HCT116 (cell line): ENCODE measurements around the gene PROKR2. TPM values are rescaled to one million over a fixed set of nuclear protein-coding genes. Genes with fewer than 3 reads are reported as not detected.

Experiments used
- ATAC-seq: fragments of 200-7000 bp; cut with Tn5 transposase; 2 replicates; pipeline ENCODE4 v1.9.1; 2020; ENCODE audit warnings: mild to moderate bottlenecking, moderate library complexity
- BruUV-seq: library from RNA; stranded (reverse); fragments of 400-500 nt; replicated peaks from 2 replicates; lab custom pipeline; 2021; lab: Mats Ljungman, UMichigan
- CTCF ChIA-PET: fragments of 300-600 bp; sonication (Branson Sonifier 250); formaldehyde crosslinking; loops from one replicate; lab custom pipeline; 2021; ENCODE audit warnings: antibody characterized with exemption; lab: Charles Lee
- POLR2A ChIA-PET: fragments of 300-600, 350-600 bp; sonication (Branson Sonifier 250); formaldehyde crosslinking; loops from one replicate; lab custom pipeline; 2021; ENCODE audit warnings: antibody characterized with exemption; lab: Charles Lee
- RAD21 ChIA-PET, 2 experiments: fragments of 300-600 bp; sonication (Branson Sonifier 250); formaldehyde crosslinking; loops; one replicate each; lab custom pipeline; 2023; ENCODE audit warnings: low total read pairs in 2 of 2; ENCODE audit not compliant: uncharacterized antibody in 2 of 2, unreplicated experiment in 2 of 2, low non-redundant PET in 1 of 2; lab: Charles Lee
- DNase-seq: peaks from one replicate; pipeline ENCODE4 v3.0.0-alpha.2; 2010; ENCODE audit warnings: low read depth, low spot score
- H2AFZ ChIP-seq: fragments of 200-600 bp; shearing (Covaris generic), sonication (generic); 2 replicates; pipeline ENCODE4 v1.6.1; 2017; ENCODE audit warnings: low read depth, mixed run types, mixed read lengths, antibody characterized with exemption, low read length; ENCODE audit not compliant: poor library complexity, severe bottlenecking
- H3K27ac ChIP-seq: 2 replicates; pipeline ENCODE4 v1.5.1; 2012; ENCODE audit warnings: low read depth, low read length
- H3K27me3 ChIP-seq: fragments of 200-600 bp; sonication (generic); 2 replicates; pipeline ENCODE4 v1.6.1; 2016; ENCODE audit warnings: mixed run types, low read length, mixed read lengths; ENCODE audit not compliant: insufficient read depth
- H3K36me3 ChIP-seq, 2 experiments: fragments of 200-500 bp in 1 of 2; fragments of 200-600 bp in 1 of 2; sonication (Bioruptor generic) in 1 of 2; sonication (generic) in 1 of 2; 2 replicates each; pipeline versions ENCODE4 v1.5.1 to v1.6.1; 2014 to 2016; ENCODE audit warnings: low read length in 2 of 2, inconsistent platforms in 1 of 2, mixed read lengths in 1 of 2, mixed run types in 1 of 2; ENCODE audit not compliant: insufficient read depth in 2 of 2, control insufficient read depth in 1 of 2
- H3K4me1 ChIP-seq, 2 experiments: fragments of 200-600 bp in 1 of 2; sonication (generic) in 1 of 2; 2 replicates each; pipeline versions ENCODE4 v1.5.1 to v1.6.1; 2012 to 2017; ENCODE audit warnings: low read length in 2 of 2, inconsistent platforms in 1 of 2, mild to moderate bottlenecking in 1 of 2, mixed read lengths in 1 of 2, mixed run types in 1 of 2, moderate library complexity in 1 of 2; ENCODE audit not compliant: insufficient read depth in 2 of 2, control insufficient read depth in 1 of 2
- H3K4me2 ChIP-seq: fragments of 200-600 bp; sonication (generic); 2 replicates; pipeline ENCODE4 v1.6.1; 2017; ENCODE audit warnings: mixed run types, low read length, mixed read lengths
- H3K4me3 ChIP-seq, 2 experiments: fragments of 200-600 bp in 1 of 2; sonication (generic) in 1 of 2; replicated peaks in 1 of 2; 2 replicates each; pipeline ENCODE4 v1.5.1; 2011 to 2016; ENCODE audit warnings: low read length in 2 of 2, control low read depth in 1 of 2, low read depth in 1 of 2, mild to moderate bottlenecking in 1 of 2, mixed read lengths in 1 of 2, mixed run types in 1 of 2
- H3K79me2 ChIP-seq: fragments of 200-600 bp; sonication (generic); 2 replicates; pipeline ENCODE4 v1.6.1; 2017; ENCODE audit warnings: mild to moderate bottlenecking, mixed run types, low read length, moderate library complexity, mixed read lengths; ENCODE audit not compliant: insufficient read depth
- H3K9ac ChIP-seq: fragments of 200-600 bp; sonication (generic); 2 replicates; pipeline ENCODE4 v1.6.1; 2016; ENCODE audit warnings: low read length, mixed read lengths
- H3K9me2 ChIP-seq: fragments of 200-600 bp; sonication (generic), shearing (Covaris generic); 2 replicates; pipeline ENCODE4 v1.6.1; 2017; ENCODE audit warnings: mixed run types, mild to moderate bottlenecking, moderate library complexity; ENCODE audit not compliant: insufficient read depth
- H3K9me3 ChIP-seq, 2 experiments: fragments of 200-500 bp in 1 of 2; fragments of 200-600 bp in 1 of 2; sonication (Bioruptor generic) in 1 of 2; sonication (generic) in 1 of 2; 2 replicates each; pipeline ENCODE4 v1.6.1; 2014 to 2017; ENCODE audit warnings: low read length in 2 of 2, mixed read lengths in 2 of 2, inconsistent platforms in 1 of 2, low read depth in 1 of 2, mild to moderate bottlenecking in 1 of 2, mixed run types in 1 of 2, moderate library complexity in 1 of 2; ENCODE audit not compliant: control insufficient read depth in 1 of 2, insufficient read depth in 1 of 2
- H4K20me1 ChIP-seq: fragments of 200-600 bp; sonication (generic), shearing (Covaris generic); 2 replicates; pipeline ENCODE4 v1.6.1; 2017; ENCODE audit warnings: mixed run types, mild to moderate bottlenecking, moderate library complexity; ENCODE audit not compliant: insufficient read depth
- CEBPB ChIP-seq: IDR thresholded peaks from 2 replicates; pipeline ENCODE4 v1.6.1; 2012; ENCODE audit warnings: low read depth
- intact Hi-C: fragments of 100-400 bp; cut with micrococcal nuclease; formaldehyde crosslinking; loops from 2 replicates; pipeline ENCODE4 v1.10.0; 2022
- total RNA-seq: library from RNA; stranded (reverse); gene quantifications from one replicate; pipeline ENCODE4 v1.2.1, GENCODE V29; 2021; ENCODE audit not compliant: unreplicated experiment
- TF ChIP-seq, protein P1 (sequence below): IDR thresholded peaks from 2 replicates; pipeline ENCODE4 v1.6.1; 2012
- TF ChIP-seq, protein P2 (sequence below): IDR thresholded peaks from 2 replicates; pipeline ENCODE4 v1.6.1; 2011; ENCODE audit warnings: mild to moderate bottlenecking, low read length, moderate library complexity; ENCODE audit not compliant: insufficient replicate concordance; ENCODE audit errors: extremely low read depth
- TF ChIP-seq, protein P3 (sequence below): IDR thresholded peaks from 2 replicates; pipeline ENCODE4 v1.6.1; 2012; ENCODE audit warnings: low read depth

The PROKR2 gene
- total RNA-seq, 1 experiment from 2014 or later, result not detected

DNA sequence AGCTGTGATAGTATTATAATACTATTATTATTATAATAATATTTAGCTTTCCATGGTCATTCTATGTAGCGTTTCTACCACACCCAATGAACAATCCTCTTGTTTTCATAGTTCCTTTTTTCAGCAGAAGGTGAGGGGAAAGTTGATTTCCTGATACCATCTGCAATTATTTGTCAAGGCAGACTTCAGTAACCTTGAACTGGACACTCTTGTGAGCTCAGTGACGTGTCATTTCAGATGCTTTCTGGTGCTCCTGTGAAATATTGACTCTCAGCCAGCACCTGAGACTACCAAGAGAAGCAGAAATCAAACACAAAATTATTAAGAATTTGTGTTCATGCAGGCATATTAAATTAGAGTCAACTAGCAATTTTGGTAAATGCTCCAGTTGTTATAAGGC is 46.0 kb upstream of the PROKR2 start:
- ChIA-PET POLR2A (no interaction called here), CTCF (no interaction called here), RAD21 (no interaction called here)
- Histone ChIP-seq H3K36me3 (no peaks in the 10 kb centered on the region), H3K79me2 (no peaks in the 10 kb centered on the region), H3K27me3 (no peaks in the 10 kb centered on the region), H4K20me1 (no peaks in the 10 kb centered on the region), H3K4me3 (no peak overlapping the region), H3K9me2 (no peaks in the 10 kb centered on the region), H3K27ac (no peak overlapping the region), H3K9me3 (no peaks in the 10 kb centered on the region; a peak in 2 of 4 replicates), H2AFZ (no peak overlapping the region), H3K4me1 (peaks cover 0 to 15% of the 10 kb centered on the region in 2 experiments; a peak in 2 of 4 replicates), H3K9ac (no peak overlapping the region), H3K4me2 (no peak overlapping the region)
- DNase-seq (no peak), ATAC-seq (no peak)
- BruUV-seq, result no TSS peak
- TF ChIP-seq, protein P1, sequence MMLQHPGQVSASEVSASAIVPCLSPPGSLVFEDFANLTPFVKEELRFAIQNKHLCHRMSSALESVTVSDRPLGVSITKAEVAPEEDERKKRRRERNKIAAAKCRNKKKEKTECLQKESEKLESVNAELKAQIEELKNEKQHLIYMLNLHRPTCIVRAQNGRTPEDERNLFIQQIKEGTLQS, result no peak
- TF ChIP-seq, protein P2, sequence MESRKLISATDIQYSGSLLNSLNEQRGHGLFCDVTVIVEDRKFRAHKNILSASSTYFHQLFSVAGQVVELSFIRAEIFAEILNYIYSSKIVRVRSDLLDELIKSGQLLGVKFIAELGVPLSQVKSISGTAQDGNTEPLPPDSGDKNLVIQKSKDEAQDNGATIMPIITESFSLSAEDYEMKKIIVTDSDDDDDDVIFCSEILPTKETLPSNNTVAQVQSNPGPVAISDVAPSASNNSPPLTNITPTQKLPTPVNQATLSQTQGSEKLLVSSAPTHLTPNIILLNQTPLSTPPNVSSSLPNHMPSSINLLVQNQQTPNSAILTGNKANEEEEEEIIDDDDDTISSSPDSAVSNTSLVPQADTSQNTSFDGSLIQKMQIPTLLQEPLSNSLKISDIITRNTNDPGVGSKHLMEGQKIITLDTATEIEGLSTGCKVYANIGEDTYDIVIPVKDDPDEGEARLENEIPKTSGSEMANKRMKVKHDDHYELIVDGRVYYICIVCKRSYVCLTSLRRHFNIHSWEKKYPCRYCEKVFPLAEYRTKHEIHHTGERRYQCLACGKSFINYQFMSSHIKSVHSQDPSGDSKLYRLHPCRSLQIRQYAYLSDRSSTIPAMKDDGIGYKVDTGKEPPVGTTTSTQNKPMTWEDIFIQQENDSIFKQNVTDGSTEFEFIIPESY, result no peak
- TF ChIP-seq, protein P3, sequence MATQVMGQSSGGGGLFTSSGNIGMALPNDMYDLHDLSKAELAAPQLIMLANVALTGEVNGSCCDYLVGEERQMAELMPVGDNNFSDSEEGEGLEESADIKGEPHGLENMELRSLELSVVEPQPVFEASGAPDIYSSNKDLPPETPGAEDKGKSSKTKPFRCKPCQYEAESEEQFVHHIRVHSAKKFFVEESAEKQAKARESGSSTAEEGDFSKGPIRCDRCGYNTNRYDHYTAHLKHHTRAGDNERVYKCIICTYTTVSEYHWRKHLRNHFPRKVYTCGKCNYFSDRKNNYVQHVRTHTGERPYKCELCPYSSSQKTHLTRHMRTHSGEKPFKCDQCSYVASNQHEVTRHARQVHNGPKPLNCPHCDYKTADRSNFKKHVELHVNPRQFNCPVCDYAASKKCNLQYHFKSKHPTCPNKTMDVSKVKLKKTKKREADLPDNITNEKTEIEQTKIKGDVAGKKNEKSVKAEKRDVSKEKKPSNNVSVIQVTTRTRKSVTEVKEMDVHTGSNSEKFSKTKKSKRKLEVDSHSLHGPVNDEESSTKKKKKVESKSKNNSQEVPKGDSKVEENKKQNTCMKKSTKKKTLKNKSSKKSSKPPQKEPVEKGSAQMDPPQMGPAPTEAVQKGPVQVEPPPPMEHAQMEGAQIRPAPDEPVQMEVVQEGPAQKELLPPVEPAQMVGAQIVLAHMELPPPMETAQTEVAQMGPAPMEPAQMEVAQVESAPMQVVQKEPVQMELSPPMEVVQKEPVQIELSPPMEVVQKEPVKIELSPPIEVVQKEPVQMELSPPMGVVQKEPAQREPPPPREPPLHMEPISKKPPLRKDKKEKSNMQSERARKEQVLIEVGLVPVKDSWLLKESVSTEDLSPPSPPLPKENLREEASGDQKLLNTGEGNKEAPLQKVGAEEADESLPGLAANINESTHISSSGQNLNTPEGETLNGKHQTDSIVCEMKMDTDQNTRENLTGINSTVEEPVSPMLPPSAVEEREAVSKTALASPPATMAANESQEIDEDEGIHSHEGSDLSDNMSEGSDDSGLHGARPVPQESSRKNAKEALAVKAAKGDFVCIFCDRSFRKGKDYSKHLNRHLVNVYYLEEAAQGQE, result no peak
- TF ChIP-seq CEBPB, result no peak
- intact Hi-C loops, result no loop called here
